PFSK-1 (cell line): ENCODE measurements around the gene TESMIN.

Experiments
- FOXP2 ChIP-seq: optimal IDR thresholded peaks from 2 replicates; pipeline ENCODE3; 2011; ENCODE audit warnings: borderline replicate concordance, control low read depth, inconsistent platforms; ENCODE audit not compliant: insufficient read depth; ENCODE audit errors: extremely low read length, extremely low read depth
- POLR2AphosphoS5 ChIP-seq: IDR thresholded peaks from 2 replicates; pipeline ENCODE4 v1.6.1; 2012; ENCODE audit warnings: low read depth, mild to moderate bottlenecking, control low read depth, low read length, moderate library complexity
- REST ChIP-seq, 2 experiments: IDR thresholded peaks; 2 replicates each; pipeline versions ENCODE4 v1.6.1 to v1.8.0; 2011 to 2012; ENCODE audit warnings: low read depth in 2 of 2, low read length in 2 of 2, control low read depth in 1 of 2, inconsistent platforms in 1 of 2, mild to moderate bottlenecking in 1 of 2, moderate library complexity in 1 of 2; ENCODE audit not compliant: insufficient read depth in 1 of 2
- SIN3A ChIP-seq: IDR thresholded peaks from 2 replicates; pipeline ENCODE4 v1.6.1; 2012; ENCODE audit warnings: mild to moderate bottlenecking, low read length, moderate library complexity, borderline replicate concordance; ENCODE audit not compliant: insufficient read depth
- TAF1 ChIP-seq: IDR thresholded peaks from 2 replicates; pipeline ENCODE4 v1.6.1; 2012; ENCODE audit warnings: low read length, control low read depth, borderline replicate concordance; ENCODE audit not compliant: insufficient read depth

The TESMIN gene

GRCh38 chr11:68763181-68763721, 11.9 kb upstream of the TESMIN start:
- no peak for TF ChIP-seq POLR2AphosphoS5
- TF ChIP-seq TAF1 = no peak
- TF ChIP-seq FOXP2 = no peak
- TF ChIP-seq REST (IDR thresholded peaks at IDR 0.05; ENCODE audit: insufficient read depth in 1 of 2, low read depth in 2 of 2, low read length in 2 of 2) = no peak
- TF ChIP-seq SIN3A = no peak

GRCh38 chr11:68762481-68762880, 11.2 kb upstream of the TESMIN start:
- TF ChIP-seq POLR2AphosphoS5 (no peak), TAF1 (no peak), FOXP2 (no peak)

- TF ChIP-seq POLR2AphosphoS5 = no peak
- TF ChIP-seq TAF1 = no peak
- no peak for TF ChIP-seq SIN3A
- TF ChIP-seq FOXP2 = no peak
- no peak for TF ChIP-seq REST (IDR thresholded peaks at IDR 0.05; ENCODE audit: insufficient read depth in 1 of 2, low read depth in 2 of 2, low read length in 2 of 2)
These were observed 10.5 kb upstream of the TESMIN start for GRCh38 chr11:68761801-68762200.

- TF ChIP-seq TAF1 = no peak
- TF ChIP-seq FOXP2 = no peak
- no peak for TF ChIP-seq REST (IDR thresholded peaks at IDR 0.05; ENCODE audit: insufficient read depth in 1 of 2, low read depth in 2 of 2, low read length in 2 of 2)
- no peak for TF ChIP-seq SIN3A
- no peak for TF ChIP-seq POLR2AphosphoS5
These were observed 8.7 kb upstream of the TESMIN start for GRCh38 chr11:68759991-68760390.

GRCh38 chr11:68757711-68758110, 6.4 kb upstream of the TESMIN start:
- TF ChIP-seq REST (IDR thresholded peaks at IDR 0.05; ENCODE audit: insufficient read depth in 1 of 2, low read depth in 2 of 2, low read length in 2 of 2) = no peak
